GM08714 (cell line): ENCODE results near the gene SYS1.

Experiments used
- H3K4me3 ChIP-seq: fragments of 200-500 bp; sonication (Bioruptor generic); 2 replicates; pipeline ENCODE4 v1.5.1; 2014; ENCODE audit warnings: mild to moderate bottlenecking, low read length, inconsistent platforms
- ZNF274 ChIP-seq: IDR thresholded peaks from 2 replicates; pipeline ENCODE4 v1.6.1; 2012; ENCODE audit warnings: mild to moderate bottlenecking, low read depth, low read length

The SYS1 gene

DNA sequence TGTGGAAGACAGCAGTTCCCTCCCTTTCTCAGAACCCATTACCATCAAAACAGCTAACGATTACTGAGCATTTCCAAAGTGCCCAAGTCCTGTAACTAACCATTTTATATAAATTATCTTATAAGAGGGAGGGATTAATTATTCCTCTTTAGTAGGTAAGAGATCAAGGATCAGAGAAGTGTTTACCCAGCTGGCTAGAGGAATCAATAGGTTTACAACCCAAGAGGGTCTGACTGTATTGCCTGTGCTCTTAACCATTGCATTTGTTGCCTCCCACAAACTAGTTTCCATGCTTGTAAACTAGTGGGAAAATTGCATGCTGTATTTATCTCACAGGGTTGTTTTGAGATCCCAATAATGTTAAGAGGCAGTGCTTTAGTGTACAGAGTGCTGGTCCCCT lies 41.5 kb downstream of the SYS1 start:
- no peak for TF ChIP-seq ZNF274
- H3K4me3 ChIP-seq: no peak overlapping the region

DNA sequence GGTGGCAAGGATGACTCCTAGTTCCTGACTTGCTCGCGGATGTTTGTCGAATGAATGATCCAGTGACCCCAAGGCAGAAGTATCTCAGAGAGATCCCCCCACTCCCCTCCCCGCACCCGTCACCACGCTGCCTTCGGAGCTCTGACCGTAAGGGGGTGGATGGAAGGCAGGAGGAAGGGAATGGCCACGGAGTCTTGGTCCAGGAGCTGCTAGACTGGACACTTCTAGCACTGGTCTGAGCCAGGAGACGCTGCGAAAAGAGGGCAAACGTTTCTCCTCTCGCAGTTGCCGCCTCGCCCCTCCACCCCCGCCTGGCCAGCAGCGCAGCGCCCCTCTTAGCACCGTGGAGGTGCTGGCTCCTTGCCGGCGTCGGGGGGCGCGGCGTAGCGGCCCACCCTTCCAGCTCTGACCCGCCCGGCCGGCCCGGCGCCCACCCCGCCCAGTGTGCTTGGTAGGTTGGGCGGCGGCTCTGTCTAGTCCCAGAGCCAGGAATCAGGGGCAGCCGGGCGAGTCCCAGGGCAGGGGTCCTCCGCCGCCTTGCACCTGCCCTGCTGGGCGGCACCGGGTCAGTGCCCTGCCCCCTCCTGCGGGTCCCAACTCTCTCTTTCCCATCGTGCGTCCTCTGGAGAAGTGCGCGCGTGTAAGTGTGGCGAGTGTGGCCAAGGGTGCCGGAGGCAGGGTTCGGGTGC lies 42.8 kb downstream of the SYS1 start:
- H3K4me3 ChIP-seq: peak overlapping the region; percentile 56; the same call in 1 of the 2 replicates
- TF ChIP-seq ZNF274: no peak

DNA sequence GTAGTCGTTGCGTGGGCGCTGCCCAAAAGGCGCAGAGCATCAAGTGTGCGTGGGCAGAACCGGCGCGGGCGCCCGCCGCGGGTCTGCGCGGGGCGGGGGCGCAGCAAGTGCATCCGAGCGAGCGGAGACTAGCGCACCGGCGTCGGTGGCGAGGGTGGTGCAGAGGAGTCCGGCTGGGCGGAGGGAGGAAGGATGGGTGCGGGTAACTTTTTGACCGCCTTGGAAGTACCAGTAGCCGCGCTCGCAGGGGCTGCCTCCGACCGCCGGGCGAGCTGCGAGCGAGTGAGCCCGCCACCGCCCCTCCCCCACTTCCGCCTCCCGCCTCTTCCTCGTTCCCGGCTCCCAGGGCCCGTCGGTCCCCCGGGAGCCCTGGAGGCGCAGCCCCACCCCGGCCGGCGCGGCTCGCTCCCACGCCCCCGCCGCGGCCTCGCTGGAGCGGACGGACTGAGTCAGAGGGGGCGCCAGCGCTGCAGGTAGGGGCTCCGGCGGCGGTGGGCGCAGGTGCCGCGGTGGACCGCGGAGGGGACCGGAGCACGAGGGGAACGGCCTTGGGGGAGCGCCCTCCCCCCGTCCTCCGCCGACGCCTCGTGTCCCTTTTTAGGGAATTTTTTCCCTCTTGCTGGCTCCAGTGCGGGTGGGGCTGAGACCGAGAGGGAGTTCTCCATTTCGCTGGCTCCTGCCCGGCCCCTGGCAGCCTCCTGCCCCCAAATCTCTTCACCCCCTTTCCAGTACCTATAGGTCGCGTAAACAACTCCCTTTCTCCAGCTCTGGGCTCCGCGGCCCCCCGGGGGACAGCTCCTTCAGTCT lies 43.5 kb downstream of the SYS1 start:
- H3K4me3 ChIP-seq: peak overlapping the region; percentile 56; the same call in 1 of the 2 replicates
- TF ChIP-seq ZNF274: no peak

DNA sequence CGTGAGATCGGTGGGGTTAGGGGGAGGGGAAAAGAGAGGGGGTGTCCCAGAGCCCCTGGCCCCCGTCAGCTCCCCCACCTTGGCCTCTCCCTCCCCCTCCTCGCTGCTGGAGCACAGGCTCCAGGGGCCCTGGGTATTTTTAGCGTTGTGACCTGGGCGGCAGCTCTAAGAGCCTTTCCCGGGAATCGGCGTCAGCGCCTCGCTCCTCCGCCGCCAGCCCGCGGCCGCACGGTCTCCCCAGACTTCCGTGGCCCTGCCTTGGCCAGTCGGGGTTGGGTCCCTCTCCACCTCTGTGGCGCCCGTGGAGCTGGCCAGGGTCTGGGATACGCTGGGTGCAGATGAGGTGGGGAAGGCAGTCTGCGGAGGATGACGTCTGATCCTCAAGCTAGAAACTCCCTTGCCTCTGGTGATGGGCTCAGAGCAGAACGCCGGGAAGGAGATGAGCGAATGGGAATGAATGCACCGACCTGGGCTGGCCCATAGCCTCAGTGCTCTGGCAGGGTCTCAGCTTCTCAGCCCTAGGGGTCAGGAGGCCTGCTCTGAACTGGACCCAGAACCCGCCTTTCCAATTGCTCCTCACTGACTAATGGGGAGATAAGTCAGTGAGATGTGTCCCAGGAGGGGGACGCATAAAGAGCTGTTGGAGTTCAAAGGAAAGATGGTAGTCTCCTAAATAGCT lies 44.2 kb downstream of the SYS1 start:
- peak overlapping the region; percentile 56; the same call in 1 of the 2 replicates for H3K4me3 ChIP-seq
- TF ChIP-seq ZNF274: no peak

DNA sequence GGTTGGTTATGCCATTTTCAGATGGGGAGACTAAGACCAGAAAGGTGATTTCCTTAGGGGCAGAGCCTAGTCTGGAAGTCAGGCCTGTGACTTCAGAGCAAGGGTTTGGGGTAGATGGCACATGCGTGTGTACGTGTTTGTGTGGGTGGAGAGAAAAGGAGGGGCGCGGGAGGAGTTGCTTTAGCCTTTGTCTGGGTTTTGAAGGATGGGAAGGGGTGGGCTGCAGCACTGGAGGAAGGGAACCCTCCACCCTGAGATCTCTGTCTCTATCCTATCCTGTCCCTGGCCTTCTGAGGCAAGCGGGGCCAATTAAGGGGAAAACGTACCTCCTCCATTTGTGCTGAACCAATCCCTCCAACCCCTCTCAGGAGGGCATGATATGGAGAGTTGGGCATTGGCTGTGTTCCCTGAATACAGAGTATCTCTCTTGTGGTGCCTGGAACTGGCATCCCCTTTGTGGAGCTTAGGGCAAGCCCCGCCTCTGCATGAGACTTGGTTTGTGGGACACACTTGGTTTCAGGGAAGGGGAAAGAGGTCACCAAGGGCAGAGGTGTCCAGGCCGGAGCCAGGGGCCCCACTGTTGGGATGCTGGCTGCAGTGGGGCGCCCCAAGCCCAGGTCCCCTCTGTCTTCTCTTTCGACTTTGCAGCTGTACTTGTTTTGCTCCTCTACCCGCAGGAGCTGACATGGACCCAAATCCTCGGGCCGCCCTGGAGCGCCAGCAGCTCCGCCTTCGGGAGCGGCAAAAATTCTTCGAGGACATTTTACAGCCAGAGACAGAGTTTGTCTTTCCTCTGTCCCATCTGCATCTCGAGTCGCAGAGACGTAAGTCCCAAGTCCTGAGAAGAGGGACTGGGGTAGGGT lies 45.1 kb downstream of the SYS1 start, which contains the start of gene DBNDD2:
DBNDD2 (plus strand) TSS at position 507 of the 863 bp plus-strand sequence; CDS start at position 686, 179 bp downstream.
- no peak within 1 kb of the TSS; the same call in 1 of the 2 replicates for H3K4me3 ChIP-seq
- no peak for TF ChIP-seq ZNF274

DNA sequence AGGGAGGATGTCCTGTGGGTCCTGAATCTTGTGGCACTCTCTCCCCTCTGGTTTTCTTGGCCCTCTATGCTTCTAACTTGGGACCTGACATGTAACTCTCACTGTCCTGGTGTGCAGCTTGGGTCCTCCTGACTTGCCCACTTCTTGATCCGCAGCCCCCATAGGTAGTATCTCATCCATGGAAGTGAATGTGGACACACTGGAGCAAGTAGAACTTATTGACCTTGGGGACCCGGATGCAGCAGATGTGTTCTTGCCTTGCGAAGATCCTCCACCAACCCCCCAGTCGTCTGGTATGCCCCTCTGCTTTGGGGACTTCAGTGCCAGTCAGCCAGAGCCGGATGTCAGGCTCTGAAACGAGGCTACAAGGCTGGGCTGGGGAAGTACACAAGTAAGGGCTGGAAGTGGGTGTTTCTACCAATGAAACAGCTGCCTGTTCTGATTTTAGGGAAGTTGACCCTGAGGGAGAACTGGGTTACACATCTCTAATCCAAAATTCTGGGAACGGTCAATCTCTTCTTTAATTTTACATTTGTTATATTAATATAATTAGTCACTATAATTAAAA lies 45.8 kb downstream of the SYS1 start:
- no peak for TF ChIP-seq ZNF274
- H3K4me3 ChIP-seq: no peak overlapping the region

DNA sequence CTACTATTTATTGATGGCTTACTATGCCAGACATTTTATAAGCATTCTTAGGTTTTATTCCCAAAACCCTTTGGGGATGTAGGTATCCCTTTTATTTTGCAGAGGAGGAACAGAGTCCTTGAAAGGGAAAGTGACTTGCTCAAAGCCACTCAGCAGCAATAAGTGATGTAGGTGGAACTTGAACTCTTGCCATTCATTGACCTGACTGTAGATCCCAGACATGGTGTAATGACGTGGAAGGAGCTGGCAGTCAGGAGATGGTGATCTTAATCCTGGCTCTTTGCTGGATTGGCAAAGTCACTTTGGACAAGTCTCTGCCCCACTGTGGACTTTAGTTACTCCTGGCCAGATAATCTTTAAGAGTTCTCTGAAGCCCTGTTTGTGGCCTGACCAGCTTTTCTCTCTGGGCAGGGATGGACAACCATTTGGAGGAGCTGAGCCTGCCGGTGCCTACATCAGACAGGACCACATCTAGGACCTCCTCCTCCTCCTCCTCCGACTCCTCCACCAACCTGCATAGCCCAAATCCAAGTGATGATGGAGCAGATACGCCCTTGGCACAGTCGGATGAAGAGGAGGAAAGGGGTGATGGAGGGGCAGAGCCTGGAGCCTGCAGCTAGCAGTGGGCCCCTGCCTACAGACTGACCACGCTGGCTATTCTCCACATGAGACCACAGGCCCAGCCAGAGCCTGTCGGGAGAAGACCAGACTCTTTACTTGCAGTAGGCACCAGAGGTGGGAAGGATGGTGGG lies 46.7 kb downstream of the SYS1 start:
- no peak overlapping the region for H3K4me3 ChIP-seq
- TF ChIP-seq ZNF274: no peak

DNA sequence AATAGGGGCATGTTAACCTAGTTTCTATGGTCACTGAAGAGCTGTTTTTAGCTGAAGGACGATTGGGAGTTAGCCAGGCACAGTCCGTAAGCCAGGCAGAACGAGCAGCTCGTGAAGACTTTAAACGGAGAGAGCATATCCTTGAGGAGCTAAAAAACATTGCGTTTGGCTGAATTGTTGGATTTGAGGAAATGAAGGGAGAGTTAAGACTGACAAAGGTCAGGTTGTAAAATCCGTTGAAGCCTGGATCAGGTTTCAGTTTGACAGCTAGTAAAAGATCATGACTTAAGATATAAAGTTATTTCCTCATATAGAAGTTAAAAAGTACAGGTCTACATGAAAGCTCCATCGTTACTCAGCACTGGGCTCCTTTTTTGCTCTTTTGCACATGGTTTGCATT lies 47.9 kb downstream of the SYS1 start:
- H3K4me3 ChIP-seq: no peak overlapping the region
- TF ChIP-seq ZNF274: no peak

DNA sequence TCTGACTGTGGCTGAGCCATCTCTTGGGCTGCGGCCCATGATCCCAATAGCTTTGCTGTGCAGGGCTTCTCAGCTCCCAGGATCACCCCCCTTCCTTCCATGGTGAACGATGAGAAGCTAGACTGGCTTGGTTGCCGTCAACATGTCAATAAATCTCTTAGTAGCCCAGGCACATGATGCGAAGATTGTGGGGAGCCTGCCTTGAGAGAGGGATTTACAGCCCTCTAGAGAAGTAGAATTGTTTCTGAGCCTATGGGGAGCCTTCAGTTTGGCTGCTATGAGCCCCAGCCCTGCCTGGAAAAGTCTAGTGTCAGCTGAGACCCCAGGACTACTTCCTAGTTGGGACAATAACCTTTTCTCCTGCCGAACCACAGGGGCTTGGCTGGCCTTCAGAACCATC lies 49.7 kb downstream of the SYS1 start:
- no peak for TF ChIP-seq ZNF274
- H3K4me3 ChIP-seq: no peak overlapping the region

DNA sequence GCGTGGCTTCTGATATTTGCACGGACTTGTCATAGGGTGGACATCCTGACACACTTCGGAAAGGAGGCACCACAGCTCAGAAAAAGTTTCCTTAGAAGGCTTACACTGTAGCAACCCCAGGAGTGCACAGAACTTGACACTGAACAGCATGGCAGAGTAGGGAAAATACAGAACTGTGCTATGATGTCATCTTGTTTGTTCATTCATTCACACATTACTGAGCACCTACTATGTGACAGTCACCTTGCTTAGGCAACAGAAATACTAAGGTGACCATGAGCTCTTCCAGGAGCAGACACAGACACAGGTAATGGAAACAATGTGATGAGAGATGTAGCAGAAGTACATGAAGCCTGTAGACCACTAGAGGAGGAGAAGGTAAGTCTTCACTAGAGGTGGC lies 50.5 kb downstream of the SYS1 start:
- no peak for TF ChIP-seq ZNF274
- H3K4me3 ChIP-seq: no peak overlapping the region

DNA sequence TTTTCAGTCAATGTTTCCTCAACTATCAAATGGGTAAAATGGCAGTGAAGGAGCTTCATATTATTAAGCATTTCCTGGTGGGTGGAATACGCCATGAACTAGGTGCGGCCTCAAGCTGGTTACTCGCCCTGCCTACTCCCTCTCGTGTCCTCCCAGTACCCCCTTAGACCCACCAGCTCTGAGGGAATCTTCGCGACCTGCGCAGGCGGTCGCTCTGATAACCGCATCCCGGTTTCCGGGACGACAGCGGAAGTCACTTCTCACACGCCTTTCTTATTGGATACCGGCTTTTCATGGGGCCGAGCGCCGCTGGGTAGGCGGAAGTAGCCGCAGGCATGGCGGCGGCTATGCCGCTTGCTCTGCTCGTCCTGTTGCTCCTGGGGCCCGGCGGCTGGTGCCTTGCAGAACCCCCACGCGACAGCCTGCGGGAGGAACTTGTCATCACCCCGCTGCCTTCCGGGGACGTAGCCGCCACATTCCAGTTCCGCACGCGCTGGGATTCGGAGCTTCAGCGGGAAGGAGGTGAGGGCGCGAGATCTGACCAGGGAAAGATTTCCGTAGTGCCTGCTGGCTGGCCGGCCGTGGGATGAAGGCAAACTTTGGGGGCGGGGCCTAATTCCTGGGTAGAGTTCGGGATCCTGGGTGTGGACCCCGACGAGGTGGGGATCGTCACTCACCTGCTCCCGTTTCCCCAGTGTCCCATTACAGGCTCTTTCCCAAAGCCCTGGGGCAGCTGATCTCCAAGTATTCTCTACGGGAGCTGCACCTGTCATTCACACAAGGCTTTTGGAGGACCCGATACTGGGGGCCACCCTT lies 53.1 kb downstream of the SYS1 start, which contains the start of gene PIGT:
PIGT (plus strand) TSS at position 320 of the 816 bp plus-strand sequence; CDS start at position 336, 16 bp downstream.
- TF ChIP-seq ZNF274: no peak
- H3K4me3 ChIP-seq: peak within 1 kb of the TSS; percentile 83

DNA sequence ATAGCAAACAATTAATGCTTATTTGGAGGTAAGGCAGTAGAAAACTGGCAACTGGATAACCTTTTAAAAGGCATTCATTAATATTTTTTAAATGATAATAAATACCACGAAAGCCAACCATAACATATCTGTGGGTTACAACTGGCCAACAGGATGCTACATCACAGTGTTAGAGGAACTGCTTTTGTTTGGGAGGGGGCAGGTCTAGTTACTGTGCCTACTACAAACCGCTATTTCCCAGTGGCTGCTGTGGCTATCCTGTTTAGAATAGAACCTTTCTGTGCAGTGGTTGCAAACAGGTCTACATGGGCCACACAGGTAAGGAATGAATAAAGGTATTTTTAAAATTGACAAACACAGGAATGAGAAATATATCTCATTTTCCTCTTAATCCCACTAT lies 54.0 kb downstream of the SYS1 start:
- no peak for TF ChIP-seq ZNF274
- peak overlapping the region; percentile 83 for H3K4me3 ChIP-seq
